ENCODE results near the gene ADO. TPM values are rescaled to one million over a fixed set of nuclear protein-coding genes. Genes with fewer than 3 reads are reported as not detected.
A peak's percentile ranks its signal among the peaks of the same experiment; 100 is the strongest.

ADO gene
- total RNA-seq, 1 donor from 2014 or later: 16.3 TPM

- DNase-seq (ENCODE audit: missing footprints): no peak
- intact Hi-C loops (cut with DNase I): no loop called here
- ATAC-seq: peak; percentile 68
Observed at GRCh38 chr10:62788861-62789467, 15.6 kb upstream of the ADO start.

DNA sequence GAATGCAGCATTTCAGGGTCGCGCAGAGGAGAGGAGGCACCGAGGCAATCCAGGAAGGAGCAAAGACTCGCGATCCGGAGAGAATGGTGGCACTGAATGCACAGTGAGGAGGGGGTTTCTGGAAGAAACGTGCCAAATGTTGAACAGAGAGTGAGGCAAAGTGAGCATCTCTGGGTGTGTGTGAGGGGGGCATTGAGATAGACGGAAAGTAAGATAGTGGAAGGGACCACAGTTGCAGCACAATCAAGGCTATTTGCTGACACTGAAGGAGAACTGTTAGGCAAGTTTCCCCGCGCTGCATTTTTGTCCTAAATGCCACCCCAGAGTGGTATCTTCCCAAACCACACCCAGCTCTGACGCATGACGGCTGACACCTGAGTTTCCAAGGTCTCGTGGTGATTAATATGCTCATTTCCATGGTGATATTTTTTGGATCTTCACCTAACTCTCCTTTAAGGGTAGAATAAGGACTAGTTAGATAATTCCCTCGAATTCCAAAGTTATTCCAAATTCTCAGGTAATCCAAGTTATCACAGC is 14.4 kb upstream of the ADO start:
- DNase-seq (ENCODE audit: missing footprints) (no peak), ATAC-seq (no peak)
- intact Hi-C loops (cut with DNase I): no loop called here

DNA sequence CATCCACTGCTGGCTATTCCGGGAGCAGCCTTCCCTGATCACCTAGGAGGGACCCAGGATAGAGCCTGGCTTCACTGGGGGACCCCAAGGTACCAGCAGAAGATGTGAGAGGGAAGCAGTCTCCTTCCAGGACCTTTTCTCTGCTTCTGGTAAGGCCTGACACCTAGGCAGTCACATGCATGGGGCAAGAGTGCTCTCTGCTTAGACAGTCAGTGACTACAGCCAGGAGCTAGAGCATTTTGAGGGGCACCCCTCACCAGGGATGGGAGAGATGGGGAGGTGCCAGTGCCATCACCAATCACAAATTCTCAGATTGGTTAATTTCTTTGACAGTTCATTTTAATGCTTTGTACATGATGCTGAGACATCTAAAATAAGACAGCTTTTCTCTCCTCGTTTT is 13.9 kb upstream of the ADO start:
- intact Hi-C loops (cut with DNase I): no loop called here
- ATAC-seq (no peak), DNase-seq (ENCODE audit: missing footprints) (no peak)

- intact Hi-C loops (cut with DNase I): no loop called here
- ATAC-seq (no peak), DNase-seq (ENCODE audit: missing footprints) (no peak)
Observed at GRCh38 chr10:62792261-62792660, 12.3 kb upstream of the ADO start.

GRCh38 chr10:62794306-62794705 is 10.2 kb upstream of the ADO start:
- DNase-seq (ENCODE audit: missing footprints) (no peak), ATAC-seq (no peak)
- intact Hi-C loops (cut with DNase I): no loop called here

GRCh38 chr10:62795100-62795499 is 9.4 kb upstream of the ADO start:
- peak; percentile 31 for ATAC-seq
- intact Hi-C loops (cut with DNase I): no loop called here

DNA sequence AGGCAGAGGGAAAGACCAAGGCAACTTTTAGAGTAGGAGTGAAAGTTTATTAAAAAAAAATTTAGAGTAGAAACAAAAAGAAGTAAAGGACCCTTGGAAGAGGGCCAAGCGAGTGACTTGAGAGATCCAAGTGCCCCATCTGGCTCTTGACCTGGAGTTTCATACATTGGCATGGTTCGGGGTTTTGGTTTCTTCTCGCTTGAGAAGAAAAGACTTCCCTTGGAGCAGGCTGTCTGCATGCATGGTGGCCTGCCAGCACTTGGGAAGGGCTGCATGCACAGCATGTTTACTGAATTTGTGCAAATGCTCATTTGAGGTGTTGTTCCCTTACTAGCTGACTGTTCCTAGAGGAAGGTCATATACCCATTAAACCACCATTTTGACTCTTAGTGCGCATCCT is 8.8 kb upstream of the ADO start:
- ATAC-seq (no peak), DNase-seq (ENCODE audit: missing footprints) (no peak)
- intact Hi-C loops (cut with DNase I): no loop called here

More at GRCh38 chr10:62795100-62795499, 9.4 kb upstream of the ADO start:
- DNase-seq (ENCODE audit: missing footprints): no peak

DNA sequence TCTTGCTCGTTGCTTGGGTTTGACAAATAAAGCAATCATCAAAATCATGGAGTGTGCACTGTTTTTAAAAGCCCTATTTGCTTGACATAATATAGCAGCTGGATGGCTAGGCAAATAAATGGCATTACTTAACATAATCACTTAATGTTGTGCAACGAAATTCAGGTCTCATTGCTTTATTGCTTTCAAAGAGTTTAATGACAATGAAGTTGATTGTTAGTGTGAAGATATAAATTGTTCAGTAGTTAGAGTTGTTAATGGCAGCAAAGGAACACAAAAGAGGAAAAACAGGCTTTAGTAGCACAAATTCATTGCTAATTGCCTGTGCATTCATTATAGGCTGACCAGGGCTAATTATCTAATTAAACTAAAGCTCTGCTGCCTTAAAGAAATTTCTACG is 7.6 kb upstream of the ADO start:
- no peak for ATAC-seq
- intact Hi-C loops (cut with DNase I): no loop called here
- DNase-seq (ENCODE audit: missing footprints): no peak

GRCh38 chr10:62801871-62802270 is 2.6 kb upstream of the ADO start:
- DNase-seq (ENCODE audit: missing footprints): no peak
- intact Hi-C loops (cut with DNase I): no loop called here
- no peak for ATAC-seq

- peak; percentile 45 for ATAC-seq
- intact Hi-C loops (cut with DNase I): no loop called here
Observed at GRCh38 chr10:62803724-62804355, 680 bp upstream of the ADO start.

GRCh38 chr10:62805231-62806099 is 945 bp downstream of the ADO start:
- intact Hi-C loops (cut with DNase I): no loop called here
- DNase-seq (ENCODE audit: missing footprints) (peak; percentile 78), ATAC-seq (peak; percentile 27)

More at GRCh38 chr10:62803724-62804355, 680 bp upstream of the ADO start:
- peak; percentile 70 for DNase-seq (ENCODE audit: missing footprints)

GRCh38 chr10:62806251-62806650 is 1.7 kb downstream of the ADO start:
- intact Hi-C loops (cut with DNase I): no loop called here
- DNase-seq (ENCODE audit: missing footprints) (no peak), ATAC-seq (no peak)

- intact Hi-C loops (cut with DNase I): loop anchor here (10.0 kb wide), 1 partner anchor 914 kb away; no protein-coding TSS in a partner anchor
- no peak for ATAC-seq
Observed at GRCh38 chr10:62810156-62810902, 5.8 kb downstream of the ADO start.

DNA sequence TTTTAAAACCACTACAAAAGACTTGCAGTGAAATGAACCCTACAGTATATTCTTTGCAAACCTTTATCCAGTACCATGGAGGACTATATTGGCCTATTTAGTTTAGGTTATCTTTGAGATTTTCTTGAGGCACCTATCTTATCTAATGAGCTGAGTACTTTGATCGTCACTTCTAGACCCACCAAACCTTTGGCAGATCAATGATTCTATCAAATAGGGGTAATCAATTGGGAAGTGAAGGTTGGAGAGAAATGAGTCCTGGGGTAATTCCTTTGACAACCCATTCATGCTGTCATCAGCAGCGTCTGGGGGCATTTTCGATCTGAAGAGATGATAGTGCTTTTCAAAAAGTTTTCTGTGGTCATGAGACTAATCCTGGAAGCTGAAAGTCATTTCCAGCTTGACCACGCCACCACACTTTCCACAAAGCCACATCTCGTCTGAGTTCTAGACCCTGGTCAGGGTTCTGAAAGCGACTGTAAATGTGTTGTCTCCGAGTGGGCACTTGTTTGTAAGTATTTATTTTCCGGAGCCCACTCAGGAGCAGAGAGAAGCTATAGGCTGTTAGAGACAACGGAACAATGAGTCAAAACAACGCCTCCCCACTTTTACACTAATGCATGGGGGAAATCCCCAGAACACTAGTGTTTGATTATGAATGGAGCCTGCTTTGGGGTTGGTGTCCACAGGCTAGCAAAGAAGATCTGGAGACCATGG is 6.8 kb downstream of the ADO start:
- ATAC-seq: no peak
- intact Hi-C loops (cut with DNase I): loop anchor here (10.0 kb wide), 1 partner anchor 913 kb away; no protein-coding TSS in a partner anchor
- no peak for DNase-seq (ENCODE audit: missing footprints)

More at GRCh38 chr10:62810156-62810902, 5.8 kb downstream of the ADO start:
- DNase-seq (ENCODE audit: missing footprints): no peak

DNA sequence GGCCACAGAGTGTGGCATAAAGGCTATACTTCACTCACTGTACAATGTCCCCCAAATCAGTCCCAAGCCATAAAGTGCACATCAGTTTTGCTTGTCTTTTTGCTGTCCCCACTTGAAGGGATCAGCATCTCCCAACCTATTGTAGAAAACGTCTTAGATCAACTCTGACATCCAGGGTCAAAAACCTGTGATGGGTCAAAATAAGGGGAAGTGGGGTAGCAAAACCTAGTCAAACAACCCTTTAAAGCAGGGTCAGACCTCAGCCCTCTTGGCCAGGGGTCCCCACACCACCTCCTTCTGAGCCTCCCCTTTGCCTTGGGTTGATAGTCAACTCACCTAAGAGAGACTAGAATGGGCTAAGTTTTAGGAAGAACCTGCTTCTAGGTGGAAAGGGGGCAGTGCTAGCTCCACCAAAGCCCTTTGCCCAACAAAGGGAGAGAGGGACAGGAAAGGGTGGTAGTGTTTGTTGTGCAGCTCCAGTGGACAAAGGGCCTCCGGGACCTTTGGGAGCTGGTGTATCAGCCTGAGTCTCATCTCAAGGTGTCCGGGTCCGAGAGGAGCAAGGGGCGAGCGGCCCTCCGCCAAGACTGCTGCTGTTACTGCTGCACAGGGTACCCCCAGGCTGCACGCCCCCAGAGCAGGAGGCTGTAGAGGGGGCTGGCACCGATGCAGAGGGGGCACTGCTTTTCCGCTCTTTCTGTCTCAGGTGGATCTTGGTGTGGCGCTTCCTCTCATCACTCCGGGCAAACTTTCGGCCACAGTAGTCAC is 8.3 kb downstream of the ADO start:
- no peak for ATAC-seq
- DNase-seq (ENCODE audit: missing footprints): no peak
- intact Hi-C loops (cut with DNase I): loop anchor here (10.0 kb wide), 1 partner anchor 912 kb away; no protein-coding TSS in a partner anchor

GRCh38 chr10:62813453-62813852 is 8.9 kb downstream of the ADO start:
- no peak for ATAC-seq
- intact Hi-C loops (cut with DNase I): loop anchor here (10.0 kb wide), 1 partner anchor 911 kb away; no protein-coding TSS in a partner anchor
- DNase-seq (ENCODE audit: missing footprints): no peak

DNA sequence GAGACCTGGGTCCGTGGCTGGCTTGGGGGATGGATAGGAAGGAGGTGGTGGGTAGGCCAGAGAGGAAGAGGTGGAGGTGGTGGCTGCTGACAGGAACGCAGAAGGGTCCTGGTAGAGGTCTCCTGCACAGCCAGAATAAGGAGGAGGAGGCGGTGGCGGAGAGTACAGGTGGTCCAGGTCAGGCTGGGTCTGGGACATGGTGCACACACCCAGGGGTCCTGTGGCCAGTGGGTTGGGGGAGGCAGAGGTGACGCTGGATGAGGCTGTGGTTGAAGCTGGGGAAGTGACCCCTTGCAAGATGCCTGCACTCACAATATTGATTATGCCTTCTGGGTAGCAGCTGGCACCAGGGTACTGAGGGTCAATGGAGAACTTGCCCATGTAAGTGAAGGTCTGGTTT is 9.5 kb downstream of the ADO start:
- ATAC-seq: no peak
- intact Hi-C loops (cut with DNase I): loop anchor here (10.0 kb wide), 1 partner anchor 911 kb away; no protein-coding TSS in a partner anchor
- DNase-seq (ENCODE audit: missing footprints): no peak
